DND-41 (cell line): ENCODE results near the gene XYLT1.

Experiments
- ATAC-seq: fragments of 200-7000 bp; cut with Tn5 transposase; 3 replicates; pipeline ENCODE4 v1.9.1; 2021; ENCODE audit warnings: low read depth; ENCODE audit not compliant: insufficient read depth
- DNase-seq: peaks from one replicate; pipeline ENCODE4 v3.0.0-alpha.2; 2020
- H2AFZ ChIP-seq: 2 replicates; pipeline ENCODE4 v1.6.0; 2012; ENCODE audit warnings: low read depth, low read length
- H3K27ac ChIP-seq: 2 replicates; pipeline ENCODE4 v1.5.1; 2012; ENCODE audit warnings: low read length, inconsistent platforms
- H3K27me3 ChIP-seq: fragments of 200-600 bp; sonication (generic); 2 replicates; pipeline ENCODE4 v1.6.0; 2012; ENCODE audit warnings: low read length, mild to moderate bottlenecking, inconsistent platforms; ENCODE audit not compliant: insufficient read depth, poor library complexity
- H3K36me3 ChIP-seq: 2 replicates; pipeline ENCODE4 v1.5.1; 2012; ENCODE audit warnings: low read length, inconsistent platforms; ENCODE audit not compliant: insufficient read depth
- H3K4me1 ChIP-seq: 2 replicates; pipeline ENCODE4 v1.5.1; 2012; ENCODE audit warnings: mild to moderate bottlenecking, low read length; ENCODE audit not compliant: insufficient read depth
- H3K4me2 ChIP-seq: 2 replicates; pipeline ENCODE4 v1.6.0; 2012; ENCODE audit warnings: mild to moderate bottlenecking, moderate library complexity, low read length, inconsistent platforms; ENCODE audit not compliant: insufficient read depth
- H3K4me3 ChIP-seq, 2 experiments: fragments of 200-600 bp in 1 of 2; shearing (Covaris generic) in 1 of 2; 2 replicates each; pipeline ENCODE4 v1.5.1; 2012 to 2016; ENCODE audit warnings: inconsistent platforms in 2 of 2, low read length in 2 of 2, mild to moderate bottlenecking in 2 of 2, low read depth in 1 of 2, moderate library complexity in 1 of 2
- H3K79me2 ChIP-seq: 2 replicates; pipeline ENCODE4 v1.6.0; 2012; ENCODE audit warnings: low read length, inconsistent platforms; ENCODE audit not compliant: insufficient read depth
- H3K9ac ChIP-seq: 2 replicates; pipeline ENCODE4 v1.6.0; 2012; ENCODE audit warnings: low read depth, mild to moderate bottlenecking, inconsistent platforms, low read length, moderate library complexity
- H3K9me3 ChIP-seq: 2 replicates; pipeline ENCODE4 v1.5.1; 2012; ENCODE audit warnings: low read length, moderate library complexity, mild to moderate bottlenecking, inconsistent platforms; ENCODE audit not compliant: insufficient read depth, severe bottlenecking
- H4K20me1 ChIP-seq: 2 replicates; pipeline ENCODE4 v1.6.0; 2012; ENCODE audit warnings: low read length; ENCODE audit not compliant: insufficient read depth
- CTCF ChIP-seq: IDR thresholded peaks from 2 replicates; pipeline ENCODE4 v1.5.1; 2012; ENCODE audit warnings: borderline replicate concordance, low read length, moderate library complexity, mild to moderate bottlenecking; ENCODE audit not compliant: poor library complexity, severe bottlenecking; ENCODE audit errors: extremely low read depth
- EZH2 ChIP-seq: IDR thresholded peaks from 3 replicates; pipeline ENCODE4 v1.6.1; 2012; ENCODE audit warnings: borderline replicate concordance, low read depth, mild to moderate bottlenecking, moderate library complexity, low read length, inconsistent platforms; ENCODE audit not compliant: severe bottlenecking

XYLT1 gene

GRCh38 chr16:17082095-17082882, 388.5 kb downstream of the XYLT1 start:
- H3K4me1 ChIP-seq = no peaks in the 10 kb centered on the region
- H2AFZ ChIP-seq = no peak overlapping the region
- H3K27me3 ChIP-seq = no peaks in the 10 kb centered on the region
- no peaks in the 10 kb centered on the region for H4K20me1 ChIP-seq
- H3K79me2 ChIP-seq = no peaks in the 10 kb centered on the region
- no peaks in the 10 kb centered on the region for H3K9me3 ChIP-seq
- H3K4me2 ChIP-seq = no peak overlapping the region
- no peak overlapping the region for H3K9ac ChIP-seq
- no peaks in the 10 kb centered on the region for H3K36me3 ChIP-seq
- ATAC-seq = no peak
- TF ChIP-seq CTCF (no peak), EZH2 (no peak)
- no peak for DNase-seq
- no peak overlapping the region for H3K4me3 ChIP-seq
- H3K27ac ChIP-seq = no peak overlapping the region

- Histone ChIP-seq H3K27me3 (no peaks in the 10 kb centered on the region), H2AFZ (no peak overlapping the region), H3K4me3 (no peak overlapping the region), H3K9ac (no peak overlapping the region), H4K20me1 (no peaks in the 10 kb centered on the region), H3K9me3 (no peaks in the 10 kb centered on the region), H3K4me1 (no peaks in the 10 kb centered on the region), H3K27ac (no peak overlapping the region), H3K4me2 (no peak overlapping the region), H3K79me2 (no peaks in the 10 kb centered on the region), H3K36me3 (no peaks in the 10 kb centered on the region)
- TF ChIP-seq EZH2 = no peak
- no peak for TF ChIP-seq CTCF
- DNase-seq (no peak), ATAC-seq (no peak)
Observed at GRCh38 chr16:17080105-17080504, 390.7 kb downstream of the XYLT1 start.

GRCh38 chr16:17078931-17079631, 391.7 kb downstream of the XYLT1 start:
- Histone ChIP-seq H3K79me2 (no peaks in the 10 kb centered on the region), H3K27me3 (no peaks in the 10 kb centered on the region), H3K4me1 (no peaks in the 10 kb centered on the region), H2AFZ (no peak overlapping the region), H3K27ac (no peak overlapping the region), H3K4me2 (no peak overlapping the region), H3K4me3 (no peak overlapping the region), H4K20me1 (no peaks in the 10 kb centered on the region), H3K36me3 (no peaks in the 10 kb centered on the region), H3K9me3 (no peaks in the 10 kb centered on the region), H3K9ac (no peak overlapping the region)
- ATAC-seq (no peak), DNase-seq (no peak)
- TF ChIP-seq CTCF (no peak), EZH2 (no peak)
